A549 (cell line): ENCODE data around the gene PTPRS. TPM values are rescaled to one million over a fixed set of nuclear protein-coding genes. Genes with fewer than 3 reads are reported as not detected.
A peak's percentile ranks its signal among the peaks of the same experiment; 100 is the strongest.

Experiments
- ATAC-seq, 2 experiments: fragments of 200-7000 bp in 1 of 2; fragments of >200 bp in 1 of 2; cut with Nextera tagmentation in 1 of 2; cut with Tn5 transposase in 1 of 2; 3 replicates each; pipeline versions ENCODE4 v1.8.0 to v1.9.1; 2018 to 2020; ENCODE audit warnings: mild to moderate bottlenecking in 1 of 2, moderate library complexity in 1 of 2
- CTCF ChIA-PET: fragments of 300-600 bp; sonication (Branson Sonifier 250); formaldehyde crosslinking; extraction: SDS; loops from one replicate; lab custom pipeline; 2021; ENCODE audit warnings: antibody characterized with exemption, inconsistent platforms; lab: Yijun Ruan, JAX
- POLR2A ChIA-PET: fragments of 350-600 bp; formaldehyde crosslinking; extraction: SDS; loops from one replicate; lab custom pipeline; 2021; ENCODE audit warnings: antibody characterized with exemption, inconsistent platforms; lab: Yijun Ruan, JAX
- DNase-seq, 2 experiments: peaks; one replicate each; pipeline versions ENCODE4 v3.0.0 to v3.0.0-alpha.2; 2011 to 2016; ENCODE audit warnings: low read depth in 1 of 2, low spot score in 1 of 2
- FAIRE-seq: peaks from 2 replicates; lab custom pipeline; 2011; peaks lifted over from hg19 to GRCh38; lab: Jason Lieb, UNC
- H3K27ac ChIP-seq, 2 experiments: fragments of >200 bp; sonication (Bioruptor Twin); formaldehyde crosslinking; 3 replicates each; pipeline ENCODE4 v1.5.1; 2016 to 2017
- H3K4me1 ChIP-seq: fragments of >200 bp; sonication (Bioruptor Twin); formaldehyde crosslinking; 3 replicates; pipeline ENCODE4 v1.6.1; 2016
- H3K4me2 ChIP-seq: fragments of >200 bp; sonication (Bioruptor Twin); formaldehyde crosslinking; 3 replicates; pipeline ENCODE4 v1.6.1; 2016
- H3K4me3 ChIP-seq: fragments of >200 bp; sonication (Bioruptor Twin); formaldehyde crosslinking; 3 replicates; pipeline ENCODE4 v1.5.1; 2016
- H3K9me3 ChIP-seq: fragments of >200 bp; sonication (Bioruptor Twin); formaldehyde crosslinking; 3 replicates; pipeline ENCODE4 v1.6.1; 2016
- EHF ChIP-seq: fragments of 250-450 bp; sonication (Bioruptor Pico); IDR thresholded peaks from 2 replicates; pipeline ENCODE4 v1.5.0; 2020; ENCODE audit warnings: mild to moderate bottlenecking
- ESRRA ChIP-seq: fragments of 150-350 bp; IDR thresholded peaks from 2 replicates; pipeline ENCODE4 v1.6.1; 2014; ENCODE audit warnings: mild to moderate bottlenecking, low read length, borderline replicate concordance
- FOSL2 ChIP-seq, 2 experiments: fragments of 450-650 bp in 1 of 2; fragments of >200 bp in 1 of 2; sonication (Bioruptor Twin) in 1 of 2; formaldehyde crosslinking; IDR thresholded peaks; 2 replicates each; pipeline versions ENCODE4 v1.5.0 to v1.6.1; 2016 to 2020; ENCODE audit warnings: mild to moderate bottlenecking in 1 of 2, moderate library complexity in 1 of 2
- GATA3 ChIP-seq: IDR thresholded peaks from 2 replicates; pipeline ENCODE4 v1.6.1; 2012; ENCODE audit warnings: borderline replicate concordance
- HOXB13 ChIP-seq: fragments of 250-450 bp; sonication (Bioruptor Pico); IDR thresholded peaks from 2 replicates; pipeline ENCODE4 v1.5.0; 2020; ENCODE audit warnings: low read depth, mild to moderate bottlenecking, moderate library complexity
- MAFK ChIP-seq: fragments of 450-650 bp; IDR thresholded peaks from 2 replicates; pipeline ENCODE4 v1.6.1; 2014; ENCODE audit not compliant: partially characterized antibody
- MYC ChIP-seq: IDR thresholded peaks from 2 replicates; pipeline ENCODE4 v1.6.1; 2012; ENCODE audit warnings: mild to moderate bottlenecking, inconsistent platforms, low read length, improper control_type of control experiment, borderline replicate concordance
- SMC3 ChIP-seq: fragments of >200 bp; sonication (Bioruptor Twin); formaldehyde crosslinking; IDR thresholded peaks from 3 replicates; pipeline ENCODE4 v1.6.1; 2018; ENCODE audit warnings: inconsistent platforms
- SREBF2 ChIP-seq: fragments of 450-650 bp; IDR thresholded peaks from 2 replicates; pipeline ENCODE4 v1.6.1; 2014; ENCODE audit warnings: mild to moderate bottlenecking, moderate library complexity
- ZFP36 ChIP-seq: fragments of 450-650 bp; IDR thresholded peaks from 2 replicates; pipeline ENCODE4 v1.6.1; 2014; ENCODE audit warnings: borderline replicate concordance; ENCODE audit not compliant: partially characterized antibody
- WGBS: methylation state at CpG from one replicate; pipeline ENCODE4 v1.1.6; 2017; ENCODE audit errors: missing lambda C conversion rate; 5-methylcytosine and 5-hydroxymethylcytosine counted together
- polyA plus RNA-seq, 4 experiments: library from polyadenylated mRNA; depleted of rRNA in 3 of 4; stranded (reverse); fragments of >200 nt; fragmentation: RNase III in 1 of 4; extraction: RNeasy Plus Mini Kit Qiagen cat#74134 plus additional on column Dnase treatment in 1 of 4; gene quantifications; 2 replicates in 3 of 4; 3 replicates in 1 of 4; pipeline ENCODE4 v1.2.3, GENCODE V29; 2011 to 2017
- TF ChIP-seq, protein P1 (sequence below): IDR thresholded peaks from 2 replicates; pipeline ENCODE4 v1.6.1; 2012
- TF ChIP-seq, protein P2 (sequence below): fragments of 200-600 bp; sonication (generic); IDR thresholded peaks from 2 replicates; pipeline ENCODE4 v1.6.1; 2016; ENCODE audit warnings: antibody characterized with exemption, mild to moderate bottlenecking, moderate library complexity

PTPRS gene
- polyA plus RNA-seq, 2 of the 4 experiments (the other 2 are of a cell fraction) = 22.3 to 44.7 TPM

DNA sequence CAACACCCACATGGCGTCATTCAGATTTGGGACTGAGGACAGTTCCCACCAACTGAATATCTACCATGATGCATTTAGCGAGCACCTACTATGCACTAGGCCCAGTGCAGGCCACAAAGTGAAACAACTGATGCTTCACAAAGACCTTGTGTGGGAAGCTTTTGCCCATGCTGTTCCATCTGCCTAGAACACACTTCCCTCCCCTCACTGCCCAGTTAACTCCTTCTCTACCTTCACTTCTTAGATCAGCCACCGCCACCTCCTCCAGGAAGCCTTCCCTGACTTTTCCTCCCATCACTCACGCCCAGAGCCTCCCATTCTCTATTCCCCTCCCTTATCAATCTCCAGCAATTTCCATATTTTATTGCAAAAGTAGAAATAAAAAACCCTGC lies 25.7 kb downstream of the PTPRS start:
- no peaks in the 10 kb centered on the region for H3K9me3 ChIP-seq
- no peak for TF ChIP-seq HOXB13 (CRISPR knock-in tag)
- no peak for TF ChIP-seq SMC3
- peak; percentile 96 for TF ChIP-seq ZFP36
- H3K4me2 ChIP-seq = peak overlapping the region; percentile 34; the same call in 1 of the 3 replicates
- ChIA-PET POLR2A (no interaction called here), CTCF (interaction anchor here (1.2 kb wide), 1 partner anchor 11 kb away, joined by 3 read pairs; no protein-coding TSS in a partner anchor)
- H3K4me1 ChIP-seq = peaks cover 20% of the 10 kb centered on the region
- 92% methylated on average over 3 of the region's 4 CpGs for WGBS
- no peak overlapping the region for H3K4me3 ChIP-seq
- FAIRE-seq (no peak), DNase-seq (no peak), ATAC-seq (no peak)
- peak overlapping the region; percentile 45 to 80; a peak in 5 of 6 replicates for H3K27ac ChIP-seq

DNA sequence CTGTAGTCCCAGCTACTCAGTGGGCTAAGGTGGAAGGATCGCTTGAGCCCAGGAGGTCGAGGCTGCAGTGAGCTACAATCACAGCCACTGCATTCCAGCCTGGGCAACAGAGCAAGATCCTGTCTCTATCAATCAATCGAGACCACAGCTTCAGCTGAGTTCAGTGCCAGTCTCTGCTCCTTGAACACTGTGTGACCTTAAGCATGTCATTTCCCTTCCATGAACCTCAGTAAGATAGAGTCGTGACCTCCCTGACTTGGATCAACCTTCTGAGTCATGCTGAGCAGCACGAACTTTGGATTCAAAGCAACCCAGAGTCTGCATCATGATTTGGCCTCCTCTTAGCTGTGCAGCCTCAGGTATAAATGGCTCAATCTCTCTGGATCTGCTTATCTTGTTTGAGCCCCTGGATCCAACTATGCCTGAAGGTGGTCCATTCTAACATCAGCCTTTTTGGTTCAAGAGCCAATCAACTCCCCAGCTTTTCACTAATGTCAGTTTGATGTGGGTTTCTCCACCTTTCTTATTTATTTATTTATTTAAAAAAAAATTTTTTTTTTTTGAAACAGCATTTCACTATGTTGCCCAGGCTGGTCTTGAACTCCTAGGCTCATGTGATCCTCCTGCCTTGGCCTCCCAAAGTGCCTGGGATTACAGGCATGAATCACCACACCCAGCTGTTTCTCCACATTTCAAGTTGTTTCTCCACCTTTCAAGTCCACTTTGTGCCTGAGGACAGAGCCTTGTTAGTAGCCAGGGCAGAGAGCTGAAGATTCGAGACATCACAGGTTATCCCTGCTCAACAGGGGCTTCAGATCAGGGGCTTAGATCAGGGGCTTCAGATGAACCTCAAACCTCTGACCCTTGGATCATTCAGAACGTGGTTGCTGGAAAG lies 26.4 kb downstream of the PTPRS start:
- ChIA-PET CTCF (interaction anchor here (1.2 kb wide), 1 partner anchor 10 kb away, joined by 3 read pairs; no protein-coding TSS in a partner anchor), POLR2A (no interaction called here)
- Histone ChIP-seq H3K4me2 (peak overlapping the region; percentile 34), H3K4me1 (peaks cover 20% of the 10 kb centered on the region), H3K27ac (peak overlapping the region; percentile 45 to 80; a peak in 5 of 6 replicates), H3K4me3 (no peak overlapping the region), H3K9me3 (no peaks in the 10 kb centered on the region)
- peak; percentile 73 to 82; a peak in 4 of 6 replicates for ATAC-seq
- TF ChIP-seq, protein P1, sequence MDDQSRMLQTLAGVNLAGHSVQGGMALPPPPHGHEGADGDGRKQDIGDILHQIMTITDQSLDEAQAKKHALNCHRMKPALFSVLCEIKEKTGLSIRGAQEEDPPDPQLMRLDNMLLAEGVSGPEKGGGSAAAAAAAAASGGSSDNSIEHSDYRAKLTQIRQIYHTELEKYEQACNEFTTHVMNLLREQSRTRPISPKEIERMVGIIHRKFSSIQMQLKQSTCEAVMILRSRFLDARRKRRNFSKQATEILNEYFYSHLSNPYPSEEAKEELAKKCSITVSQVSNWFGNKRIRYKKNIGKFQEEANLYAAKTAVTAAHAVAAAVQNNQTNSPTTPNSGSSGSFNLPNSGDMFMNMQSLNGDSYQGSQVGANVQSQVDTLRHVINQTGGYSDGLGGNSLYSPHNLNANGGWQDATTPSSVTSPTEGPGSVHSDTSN = no peak
- TF ChIP-seq FOSL2 (IDR thresholded peaks at IDR 0.05) = no peak
- TF ChIP-seq FOSL2 (CRISPR knock-in tag; IDR thresholded peaks at IDR 0.05) = peak; percentile 46; the same call in 1 of the 2 replicates
- TF ChIP-seq, protein P2, sequence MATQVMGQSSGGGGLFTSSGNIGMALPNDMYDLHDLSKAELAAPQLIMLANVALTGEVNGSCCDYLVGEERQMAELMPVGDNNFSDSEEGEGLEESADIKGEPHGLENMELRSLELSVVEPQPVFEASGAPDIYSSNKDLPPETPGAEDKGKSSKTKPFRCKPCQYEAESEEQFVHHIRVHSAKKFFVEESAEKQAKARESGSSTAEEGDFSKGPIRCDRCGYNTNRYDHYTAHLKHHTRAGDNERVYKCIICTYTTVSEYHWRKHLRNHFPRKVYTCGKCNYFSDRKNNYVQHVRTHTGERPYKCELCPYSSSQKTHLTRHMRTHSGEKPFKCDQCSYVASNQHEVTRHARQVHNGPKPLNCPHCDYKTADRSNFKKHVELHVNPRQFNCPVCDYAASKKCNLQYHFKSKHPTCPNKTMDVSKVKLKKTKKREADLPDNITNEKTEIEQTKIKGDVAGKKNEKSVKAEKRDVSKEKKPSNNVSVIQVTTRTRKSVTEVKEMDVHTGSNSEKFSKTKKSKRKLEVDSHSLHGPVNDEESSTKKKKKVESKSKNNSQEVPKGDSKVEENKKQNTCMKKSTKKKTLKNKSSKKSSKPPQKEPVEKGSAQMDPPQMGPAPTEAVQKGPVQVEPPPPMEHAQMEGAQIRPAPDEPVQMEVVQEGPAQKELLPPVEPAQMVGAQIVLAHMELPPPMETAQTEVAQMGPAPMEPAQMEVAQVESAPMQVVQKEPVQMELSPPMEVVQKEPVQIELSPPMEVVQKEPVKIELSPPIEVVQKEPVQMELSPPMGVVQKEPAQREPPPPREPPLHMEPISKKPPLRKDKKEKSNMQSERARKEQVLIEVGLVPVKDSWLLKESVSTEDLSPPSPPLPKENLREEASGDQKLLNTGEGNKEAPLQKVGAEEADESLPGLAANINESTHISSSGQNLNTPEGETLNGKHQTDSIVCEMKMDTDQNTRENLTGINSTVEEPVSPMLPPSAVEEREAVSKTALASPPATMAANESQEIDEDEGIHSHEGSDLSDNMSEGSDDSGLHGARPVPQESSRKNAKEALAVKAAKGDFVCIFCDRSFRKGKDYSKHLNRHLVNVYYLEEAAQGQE = peak; percentile 54; the same call in 1 of the 2 replicates
- no peak for TF ChIP-seq GATA3
- TF ChIP-seq SMC3 = no peak
- no peak for TF ChIP-seq ZFP36
- TF ChIP-seq ESRRA = peak; percentile 43; the same call in 1 of the 2 replicates
- peak; percentile 14 for TF ChIP-seq MAFK
- TF ChIP-seq SREBF2 = no peak
- no peak for TF ChIP-seq EHF
- no peak for FAIRE-seq
- WGBS = 36% methylated on average over 5 of the region's 7 CpGs
- peak; percentile 63 to 71 for DNase-seq

DNA sequence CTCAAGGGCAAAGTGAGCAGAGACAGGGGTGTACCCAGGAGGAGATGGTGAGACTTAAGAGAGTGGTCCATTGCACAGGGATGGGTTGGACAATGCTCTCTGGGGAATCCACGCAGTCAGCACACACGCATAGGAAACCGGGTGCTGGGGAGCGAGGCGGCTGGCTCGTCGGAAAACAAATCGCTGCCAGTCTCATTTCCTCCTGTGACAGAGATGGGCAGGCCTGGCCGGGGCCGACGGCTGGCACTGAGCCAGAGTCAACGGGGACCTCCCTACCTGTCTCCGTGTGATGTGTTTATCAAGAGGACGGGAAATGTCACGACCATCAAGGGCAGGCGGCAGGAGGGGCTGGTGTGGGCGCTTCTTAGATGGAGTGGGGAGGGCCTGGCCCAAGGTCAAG lies 27.3 kb downstream of the PTPRS start:
- DNase-seq (no peak), ATAC-seq (no peak; a peak in 1 of 6 replicates), FAIRE-seq (no peak)
- Histone ChIP-seq H3K9me3 (no peaks in the 10 kb centered on the region), H3K27ac (peak overlapping the region in 1 of 2 experiments; percentile 80; a peak in 3 of 6 replicates), H3K4me2 (no peak overlapping the region), H3K4me1 (peaks cover 20% of the 10 kb centered on the region), H3K4me3 (no peak overlapping the region)
- ChIA-PET POLR2A (no interaction called here), CTCF (no interaction called here)
- no peak for TF ChIP-seq MYC
- WGBS = 39% methylated on average over 16 of the region's 17 CpGs
